Measurements from ENCODE around the gene MICALL1.

DNA sequence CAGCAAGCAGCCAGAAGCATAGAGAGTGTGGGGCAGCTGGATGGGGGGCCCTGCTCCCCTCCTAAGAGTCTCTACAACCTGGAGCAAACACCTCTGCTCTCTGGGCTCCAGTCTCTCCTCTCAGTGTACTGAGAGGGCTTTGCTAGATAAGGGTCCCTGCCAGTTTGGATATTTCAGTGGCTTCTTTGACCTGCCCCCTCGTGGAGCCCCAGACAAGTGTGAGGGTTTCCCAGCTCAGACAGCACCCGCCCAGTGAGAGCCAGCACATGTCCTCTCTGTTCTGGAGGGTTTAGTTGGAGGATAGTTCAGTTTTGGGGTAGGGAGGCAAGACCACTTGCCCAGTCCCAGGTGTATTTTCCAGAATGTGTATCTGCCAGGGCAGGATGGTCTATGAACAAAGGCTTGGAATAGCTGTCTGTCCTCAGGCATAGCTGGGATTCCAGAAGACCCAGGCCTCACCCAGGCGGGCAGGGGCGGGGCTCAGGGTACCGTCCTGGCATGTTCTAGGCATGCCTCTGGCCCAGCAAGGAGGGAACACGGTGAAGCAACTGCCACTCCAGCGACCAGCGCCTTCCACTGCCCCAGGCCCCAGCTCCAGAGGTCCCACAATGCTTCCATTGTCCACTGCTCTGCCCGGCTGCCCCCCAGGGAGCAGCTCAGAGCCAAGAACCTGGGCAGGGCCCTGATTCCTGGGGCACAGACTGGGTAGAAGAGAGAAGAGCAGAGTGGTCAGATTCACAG is 7.5 kb upstream of the MICALL1 start:
- TF ChIP-seq, protein P1, sequence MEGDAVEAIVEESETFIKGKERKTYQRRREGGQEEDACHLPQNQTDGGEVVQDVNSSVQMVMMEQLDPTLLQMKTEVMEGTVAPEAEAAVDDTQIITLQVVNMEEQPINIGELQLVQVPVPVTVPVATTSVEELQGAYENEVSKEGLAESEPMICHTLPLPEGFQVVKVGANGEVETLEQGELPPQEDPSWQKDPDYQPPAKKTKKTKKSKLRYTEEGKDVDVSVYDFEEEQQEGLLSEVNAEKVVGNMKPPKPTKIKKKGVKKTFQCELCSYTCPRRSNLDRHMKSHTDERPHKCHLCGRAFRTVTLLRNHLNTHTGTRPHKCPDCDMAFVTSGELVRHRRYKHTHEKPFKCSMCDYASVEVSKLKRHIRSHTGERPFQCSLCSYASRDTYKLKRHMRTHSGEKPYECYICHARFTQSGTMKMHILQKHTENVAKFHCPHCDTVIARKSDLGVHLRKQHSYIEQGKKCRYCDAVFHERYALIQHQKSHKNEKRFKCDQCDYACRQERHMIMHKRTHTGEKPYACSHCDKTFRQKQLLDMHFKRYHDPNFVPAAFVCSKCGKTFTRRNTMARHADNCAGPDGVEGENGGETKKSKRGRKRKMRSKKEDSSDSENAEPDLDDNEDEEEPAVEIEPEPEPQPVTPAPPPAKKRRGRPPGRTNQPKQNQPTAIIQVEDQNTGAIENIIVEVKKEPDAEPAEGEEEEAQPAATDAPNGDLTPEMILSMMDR (IDR thresholded peaks at IDR 0.05), result no peak
- peak in 1 of 3 donors; percentile 16 for TF ChIP-seq POLR2AphosphoS5 (IDR thresholded peaks at IDR 0.05)
